CD4-positive, alpha-beta memory T cell (primary cell): Measurements from ENCODE around the gene ALG9. TPM values are rescaled to one million over a fixed set of nuclear protein-coding genes. Genes with fewer than 3 reads are reported as not detected.

ENCODE experiments used
- CTCF ChIA-PET: fragments of 350-600 bp; sonication (Branson Sonifier 250); formaldehyde crosslinking; loops from one replicate; lab custom pipeline; 2021; ENCODE audit warnings: inconsistent platforms; ENCODE audit not compliant: partially characterized antibody; lab: Charles Lee
- POLR2A ChIA-PET: fragments of 350-600 bp; sonication (Branson Sonifier 250); formaldehyde crosslinking; loops from one replicate; lab custom pipeline; 2021; ENCODE audit not compliant: partially characterized antibody; lab: Charles Lee
- DNase-seq, 5 donors: peaks; one replicate each; pipeline versions ENCODE4 v3.0.0 to v3.0.0-alpha.2; 2020 to 2022; ENCODE audit warnings: mixed read lengths in 1 of 5
- H3K27ac ChIP-seq: one replicate; pipeline ENCODE4 v1.7.0; 2013; ENCODE audit warnings: low read depth, low read length
- H3K27me3 ChIP-seq: 2 replicates; pipeline ENCODE4 v1.7.0; 2013; ENCODE audit warnings: mild to moderate bottlenecking, low read length, moderate library complexity; ENCODE audit not compliant: insufficient read depth
- H3K36me3 ChIP-seq: 2 replicates; pipeline ENCODE4 v1.7.0; 2013; ENCODE audit warnings: mild to moderate bottlenecking, low read length, moderate library complexity; ENCODE audit not compliant: insufficient read depth
- H3K4me1 ChIP-seq: 2 replicates; pipeline ENCODE4 v1.7.0; 2013; ENCODE audit warnings: mild to moderate bottlenecking, low read length, moderate library complexity; ENCODE audit not compliant: insufficient read depth
- H3K4me3 ChIP-seq, 2 donors: one replicate each; pipeline ENCODE4 v1.7.0; 2013; ENCODE audit warnings: low read length in 2 of 2, mild to moderate bottlenecking in 1 of 2
- H3K9me3 ChIP-seq, 2 donors: one replicate each; pipeline ENCODE4 v1.7.0; 2013; ENCODE audit warnings: low read length in 2 of 2, control low read depth in 1 of 2; ENCODE audit not compliant: control insufficient read depth in 1 of 2
- H3K27ac Mint-ChIP-seq, 7 donors: one replicate each; pipeline ENCODE4 v1.8.0; 2020 to 2021; ENCODE audit warnings: mixed read lengths in 7 of 7, mild to moderate bottlenecking in 6 of 7, inconsistent platforms in 3 of 7, moderate library complexity in 3 of 7
- H3K27me3 Mint-ChIP-seq, 2 donors: one replicate each; pipeline ENCODE4 v1.8.0; 2020 to 2021; ENCODE audit warnings: mixed read lengths in 2 of 2
- H3K36me3 Mint-ChIP-seq, 2 donors: one replicate each; pipeline ENCODE4 v1.8.0; 2020 to 2021; ENCODE audit warnings: mixed read lengths in 2 of 2, inconsistent platforms in 1 of 2, mild to moderate bottlenecking in 1 of 2
- H3K4me1 Mint-ChIP-seq, 4 donors: one replicate each; pipeline ENCODE4 v1.8.0; 2020 to 2021; ENCODE audit warnings: mixed read lengths in 4 of 4, mild to moderate bottlenecking in 1 of 4
- H3K4me3 Mint-ChIP-seq, 8 donors: one replicate each; pipeline ENCODE4 v1.8.0; 2020 to 2021; ENCODE audit warnings: mixed read lengths in 8 of 8, mild to moderate bottlenecking in 7 of 8, moderate library complexity in 6 of 8, inconsistent platforms in 3 of 8
- H3K9me3 Mint-ChIP-seq, 8 donors: one replicate each; pipeline ENCODE4 v1.8.0; 2020 to 2021; ENCODE audit warnings: mixed read lengths in 8 of 8, mild to moderate bottlenecking in 5 of 8, inconsistent platforms in 3 of 8, moderate library complexity in 1 of 8
- intact Hi-C: fragments of 100-400 bp; cut with micrococcal nuclease; formaldehyde crosslinking; loops from one replicate; pipeline ENCODE4 v1.15.1; 2023
- polyA plus RNA-seq, 2 donors: library from polyadenylated mRNA; unstranded; fragments of 300-500 nt; fragmentation: Illumina TruSeq; gene quantifications; one replicate each; pipeline ENCODE4 v1.2.3, GENCODE V29; 2021
- total RNA-seq, 2 experiments: library from RNA; stranded (reverse); gene quantifications; one replicate each; pipeline ENCODE4 v1.2.3, GENCODE V29; 2021

The ALG9 gene, protein sequence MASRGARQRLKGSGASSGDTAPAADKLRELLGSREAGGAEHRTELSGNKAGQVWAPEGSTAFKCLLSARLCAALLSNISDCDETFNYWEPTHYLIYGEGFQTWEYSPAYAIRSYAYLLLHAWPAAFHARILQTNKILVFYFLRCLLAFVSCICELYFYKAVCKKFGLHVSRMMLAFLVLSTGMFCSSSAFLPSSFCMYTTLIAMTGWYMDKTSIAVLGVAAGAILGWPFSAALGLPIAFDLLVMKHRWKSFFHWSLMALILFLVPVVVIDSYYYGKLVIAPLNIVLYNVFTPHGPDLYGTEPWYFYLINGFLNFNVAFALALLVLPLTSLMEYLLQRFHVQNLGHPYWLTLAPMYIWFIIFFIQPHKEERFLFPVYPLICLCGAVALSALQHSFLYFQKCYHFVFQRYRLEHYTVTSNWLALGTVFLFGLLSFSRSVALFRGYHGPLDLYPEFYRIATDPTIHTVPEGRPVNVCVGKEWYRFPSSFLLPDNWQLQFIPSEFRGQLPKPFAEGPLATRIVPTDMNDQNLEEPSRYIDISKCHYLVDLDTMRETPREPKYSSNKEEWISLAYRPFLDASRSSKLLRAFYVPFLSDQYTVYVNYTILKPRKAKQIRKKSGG
- total RNA-seq (10 to 100 TPM; 28.2 to 28.3 TPM), polyA plus RNA-seq (10 to 100 TPM in 1 of 2 donors, 1 to 10 TPM in 1; 8.6 to 14.2 TPM)

DNA sequence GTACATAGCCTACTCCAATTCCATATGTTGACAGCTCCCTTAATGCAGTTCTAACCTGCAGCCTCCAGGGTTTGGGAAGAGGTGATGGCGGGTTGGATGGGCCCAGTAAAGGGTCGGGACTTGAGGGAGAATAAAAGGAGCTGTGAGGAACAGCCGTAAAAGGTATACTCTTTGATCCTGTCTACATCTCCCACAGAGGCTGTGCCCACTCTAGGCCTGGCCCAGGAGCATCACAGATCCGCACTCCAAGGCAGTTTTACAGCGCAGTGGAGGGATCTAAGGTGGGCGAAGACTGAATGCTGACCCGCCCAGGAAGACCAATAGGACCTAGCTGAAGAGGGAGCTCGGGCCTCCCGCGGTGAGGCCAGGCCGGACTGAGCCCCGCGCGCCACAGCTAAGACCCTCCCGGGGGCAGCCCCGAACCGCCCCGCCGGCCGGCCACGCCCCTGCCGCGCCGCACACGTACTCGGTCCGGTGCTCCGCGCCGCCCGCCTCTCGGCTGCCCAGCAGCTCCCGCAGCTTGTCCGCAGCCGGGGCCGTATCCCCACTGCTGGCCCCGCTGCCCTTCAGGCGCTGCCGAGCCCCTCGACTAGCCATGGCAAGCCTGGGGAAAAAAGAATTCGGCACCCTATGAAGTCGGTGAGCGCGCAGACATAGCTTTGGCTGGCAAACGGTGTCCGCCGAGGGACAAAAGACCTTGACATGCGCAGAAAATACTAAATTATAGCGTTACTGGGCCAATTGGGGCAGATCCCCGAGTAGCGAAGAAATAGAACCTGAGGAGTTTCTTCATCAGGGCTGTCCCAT, at the start of gene ALG9:
Gene ALG9, minus strand, starts transcription at position 696 of the 807 bp plus-strand sequence. Its CDS starts 99 bp downstream, at position 597.
- Histone ChIP-seq H3K27ac (peak within 1 kb of the TSS; percentile 91), H3K36me3 (peaks cover 22% of the 10 kb centered on the region), H3K27me3 (no peaks in the 10 kb centered on the region), H3K9me3 (no peaks in the 10 kb centered on the region), H3K4me3 (peak within 1 kb of the TSS; percentile 79), H3K4me1 (peaks cover 22% of the 10 kb centered on the region)
- Mint-ChIP-seq H3K4me3 (peak within 1 kb of the TSS; percentile 91 to 96 (median 94)), H3K27me3 (no peaks in the 10 kb centered on the region), H3K27ac (peak within 1 kb of the TSS; percentile 94 to 98 (median 96)), H3K4me1 (peaks cover 10 to 37% (median 26%) of the 10 kb centered on the region in 4 donors), H3K9me3 (peaks cover 0 to 3% (median 0%) of the 10 kb centered on the region in 8 donors), H3K36me3 (peaks cover 29 to 40% of the 10 kb centered on the region in 2 donors)
- peak; percentile 88 to 92 (median 88) for DNase-seq
- POLR2A ChIA-PET, result interaction anchor here (0.6 to 3.1 kb wide), 15 partner anchors 9 to 355 kb away, joined by 3 to 28 read pairs (median 3); partner anchors contain the start of genes CFAP68, PPP2R1B, PTS and SDHD
- CTCF ChIA-PET, result interaction anchor here (0.7 to 2.3 kb wide), 12 partner anchors 9 to 267 kb away, joined by 3 to 16 read pairs (median 4); partner anchors contain the start of gene CFAP68
- intact Hi-C loops, result loop anchor here (1.0 to 10.0 kb wide), 6 partner anchors 8 to 1444 kb away; partner anchors contain the start of genes CFAP68, FDXACB1, PPP2R1B and SDHD

DNA sequence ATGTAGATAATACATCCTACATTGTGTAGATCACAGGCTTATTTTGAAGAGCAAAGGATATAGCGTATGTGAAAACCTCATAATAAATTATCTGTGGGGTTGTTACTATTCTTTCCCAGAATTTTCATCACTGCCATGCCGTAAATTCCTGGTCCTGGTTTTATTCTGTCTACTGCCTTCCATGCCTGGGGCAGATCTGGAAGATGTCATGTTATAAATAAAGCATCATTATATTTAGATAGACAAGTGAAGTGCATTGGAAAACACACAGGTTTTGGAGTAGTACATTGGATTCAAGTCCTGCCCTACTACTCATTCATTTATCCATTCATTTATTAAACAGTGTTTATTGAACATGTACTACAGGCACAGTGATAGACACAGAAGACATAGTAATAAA, 49.5 kb upstream of the ALG9 start:
- Histone ChIP-seq H3K4me3 (no peak overlapping the region), H3K27me3 (no peaks in the 10 kb centered on the region), H3K36me3 (no peaks in the 10 kb centered on the region), H3K27ac (no peak overlapping the region), H3K9me3 (no peaks in the 10 kb centered on the region), H3K4me1 (peaks cover under 1% of the 10 kb centered on the region)
- H3K9me3 Mint-ChIP-seq, result no peaks in the 10 kb centered on the region
- no peak overlapping the region for H3K4me3 Mint-ChIP-seq
- intact Hi-C loops, result no loop called here
- H3K36me3 Mint-ChIP-seq, result no peaks in the 10 kb centered on the region
- ChIA-PET POLR2A (no interaction called here), CTCF (no interaction called here)
- H3K4me1 Mint-ChIP-seq, result peaks cover 3% of the 10 kb centered on the region in 4 donors
- no peak overlapping the region for H3K27ac Mint-ChIP-seq
- peaks cover 14 to 20% of the 10 kb centered on the region in 2 donors for H3K27me3 Mint-ChIP-seq
- DNase-seq, result no peak

DNA sequence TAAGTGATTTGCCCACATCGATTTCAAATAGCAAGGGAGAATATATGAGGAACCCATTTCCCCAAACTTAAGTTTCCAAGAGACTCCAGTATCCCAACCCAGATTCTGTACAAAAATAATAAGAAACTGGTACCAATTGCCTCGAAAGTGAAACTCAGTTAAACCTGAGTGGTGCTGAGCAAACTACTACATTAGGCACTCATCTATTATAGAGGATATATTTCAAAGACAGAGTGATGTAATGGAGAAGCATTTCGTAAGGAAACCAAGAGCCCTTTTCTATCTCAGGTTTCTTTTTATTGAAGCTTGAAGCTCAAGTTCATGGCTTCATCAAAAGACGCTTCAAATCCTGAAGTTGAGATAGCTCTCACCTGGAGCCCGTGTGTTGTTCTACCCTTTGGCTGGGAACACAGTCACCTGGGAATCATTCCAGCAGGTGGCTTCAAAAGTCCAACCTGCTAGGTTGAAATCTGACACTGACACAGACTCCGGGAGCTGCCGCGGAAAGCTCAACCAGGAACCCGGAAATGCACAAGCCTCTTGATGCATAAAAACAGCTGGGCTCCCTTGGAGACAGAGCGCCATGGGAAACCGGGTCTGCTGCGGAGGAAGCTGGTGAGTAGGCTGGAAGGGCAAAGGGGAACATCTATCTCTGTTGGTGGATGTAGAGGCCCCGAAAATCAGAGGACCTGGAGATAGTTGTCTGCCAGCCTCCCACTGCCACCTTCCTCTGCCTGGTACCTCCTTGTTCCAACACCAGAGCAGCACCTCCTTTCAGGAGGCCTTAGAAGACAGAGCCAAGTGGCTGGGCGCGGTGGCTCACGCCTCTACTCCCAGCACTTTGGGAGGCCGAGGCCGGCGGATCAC, 47.2 kb upstream of the ALG9 start, which contains the start of gene C11orf52:
Gene C11orf52, plus strand, starts transcription at position 524 of the 867 bp plus-strand sequence. Its CDS starts 60 bp downstream, at position 584.
- Mint-ChIP-seq H3K4me1 (no peaks in the 10 kb centered on the region), H3K9me3 (no peaks in the 10 kb centered on the region), H3K27ac (peak within 1 kb of the TSS in 2 of 7 donors; percentile 2 to 17), H3K27me3 (peaks cover 26 to 35% of the 10 kb centered on the region in 2 donors), H3K36me3 (no peaks in the 10 kb centered on the region), H3K4me3 (peak within 1 kb of the TSS in 1 of 8 donors; percentile 26)
- Histone ChIP-seq H3K27me3 (peaks cover 5% of the 10 kb centered on the region), H3K36me3 (no peaks in the 10 kb centered on the region), H3K4me3 (no peak within 1 kb of the TSS), H3K9me3 (no peaks in the 10 kb centered on the region), H3K27ac (no peak within 1 kb of the TSS), H3K4me1 (no peaks in the 10 kb centered on the region)
- ChIA-PET CTCF (interaction anchor here (0.9 to 1.0 kb wide), 2 partner anchors 8 to 76 kb away, joined by 3 to 5 read pairs; no protein-coding TSS in a partner anchor), POLR2A (interaction anchor here (1.7 kb wide), 1 partner anchor 8 kb away, joined by 5 read pairs; no protein-coding TSS in a partner anchor)
- intact Hi-C loops, result no loop called here
- no peak for DNase-seq

DNA sequence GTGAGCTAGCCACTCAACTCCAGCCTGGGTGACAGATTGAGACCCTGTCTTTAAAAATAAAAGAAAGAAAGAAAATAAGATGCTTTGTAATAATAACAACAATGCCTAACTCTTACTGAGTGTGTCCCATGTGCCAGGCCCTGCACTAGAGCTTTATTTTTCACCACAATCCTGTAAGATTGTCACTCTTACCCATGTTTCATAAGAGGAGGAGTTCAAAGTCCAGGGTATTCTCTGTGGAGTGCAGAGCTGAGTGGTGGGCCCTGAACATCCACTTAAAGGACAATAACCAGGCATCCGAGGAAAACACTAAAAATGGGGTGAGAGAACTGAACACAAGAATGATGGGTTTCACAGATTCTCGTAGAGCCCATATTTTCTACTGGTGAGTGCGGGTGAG, 46.4 kb upstream of the ALG9 start:
- Mint-ChIP-seq H3K36me3 (no peaks in the 10 kb centered on the region), H3K27ac (no peak overlapping the region), H3K4me1 (no peaks in the 10 kb centered on the region), H3K4me3 (no peak overlapping the region), H3K27me3 (peaks cover 27 to 38% of the 10 kb centered on the region in 2 donors), H3K9me3 (no peaks in the 10 kb centered on the region)
- no peak overlapping the region for H3K27ac ChIP-seq
- no peaks in the 10 kb centered on the region for H3K9me3 ChIP-seq
- H3K27me3 ChIP-seq, result peaks cover 5% of the 10 kb centered on the region
- no peak for DNase-seq
- H3K36me3 ChIP-seq, result no peaks in the 10 kb centered on the region
- ChIA-PET CTCF (interaction anchor here (1.0 kb wide), 1 partner anchor 9 kb away, joined by 5 read pairs; no protein-coding TSS in a partner anchor), POLR2A (interaction anchor here (1.7 kb wide), 1 partner anchor 9 kb away, joined by 5 read pairs; no protein-coding TSS in a partner anchor)
- H3K4me3 ChIP-seq, result no peak overlapping the region
- no peaks in the 10 kb centered on the region for H3K4me1 ChIP-seq
- intact Hi-C loops, result no loop called here

DNA sequence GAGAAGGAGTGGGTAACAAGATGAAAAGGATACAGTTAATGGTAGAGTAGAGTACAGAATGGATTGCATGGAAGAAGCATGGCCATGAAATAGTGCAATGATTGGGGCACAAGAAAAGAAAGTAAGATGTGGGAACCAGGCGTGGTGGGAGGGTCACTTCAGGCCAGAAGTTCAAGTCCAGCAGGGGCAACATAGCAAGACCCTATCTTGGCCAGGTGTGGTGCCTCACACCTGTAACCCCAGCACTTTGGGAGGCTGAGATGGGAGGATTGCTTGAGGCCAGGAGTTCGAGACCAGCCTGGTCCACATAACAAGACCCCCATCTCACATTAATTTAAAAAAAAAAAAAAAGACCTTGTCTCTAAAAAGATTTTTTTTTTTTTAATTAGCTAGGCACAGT, 45.9 kb upstream of the ALG9 start:
- H3K27me3 Mint-ChIP-seq, result peaks cover 28 to 39% of the 10 kb centered on the region in 2 donors
- H3K9me3 ChIP-seq, result no peaks in the 10 kb centered on the region
- no peak overlapping the region for H3K4me3 Mint-ChIP-seq
- no peaks in the 10 kb centered on the region for H3K36me3 Mint-ChIP-seq
- peak overlapping the region in 1 of 7 donors; percentile 3 for H3K27ac Mint-ChIP-seq
- H3K4me3 ChIP-seq, result no peak overlapping the region
- no peak for DNase-seq
- no peaks in the 10 kb centered on the region for H3K36me3 ChIP-seq
- POLR2A ChIA-PET, result interaction anchor here (1.7 kb wide), 1 partner anchor 9 kb away, joined by 5 read pairs; no protein-coding TSS in a partner anchor
- no peaks in the 10 kb centered on the region for H3K4me1 Mint-ChIP-seq
- CTCF ChIA-PET, result interaction anchor here (1.0 kb wide), 1 partner anchor 9 kb away, joined by 5 read pairs; no protein-coding TSS in a partner anchor
- H3K9me3 Mint-ChIP-seq, result no peaks in the 10 kb centered on the region
- H3K4me1 ChIP-seq, result no peaks in the 10 kb centered on the region
- intact Hi-C loops, result no loop called here
- peaks cover 5% of the 10 kb centered on the region for H3K27me3 ChIP-seq
- H3K27ac ChIP-seq, result no peak overlapping the region

DNA sequence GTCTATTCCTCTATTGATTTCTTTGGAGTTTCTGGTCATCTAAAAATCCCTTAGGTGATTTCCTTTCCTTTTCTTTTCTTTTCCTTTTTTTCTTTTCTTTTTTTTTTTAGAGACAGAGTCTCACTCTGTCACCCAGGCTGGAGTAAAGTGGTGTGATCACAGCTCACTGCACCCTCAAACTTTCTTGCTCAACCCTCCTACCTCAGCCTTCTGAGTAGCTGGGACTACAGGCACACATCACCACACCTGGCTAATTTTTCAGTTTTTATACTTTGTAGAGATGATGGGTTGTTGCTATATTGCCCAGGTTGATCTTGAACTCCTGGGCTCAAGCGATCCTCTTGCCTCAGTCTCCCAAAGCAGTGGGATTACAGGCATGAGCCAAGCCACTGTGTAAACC, 45.4 kb upstream of the ALG9 start:
- H3K27ac Mint-ChIP-seq, result no peak overlapping the region
- POLR2A ChIA-PET, result no interaction called here
- H3K4me1 Mint-ChIP-seq, result peaks cover 0 to 4% (median 0%) of the 10 kb centered on the region in 4 donors

More for the DNA sequence above, 45.4 kb upstream of the ALG9 start:
- Mint-ChIP-seq H3K4me3 (no peak overlapping the region), H3K36me3 (no peaks in the 10 kb centered on the region), H3K9me3 (no peaks in the 10 kb centered on the region), H3K27me3 (peaks cover 32 to 43% of the 10 kb centered on the region in 2 donors)
- intact Hi-C loops, result no loop called here
- H3K27me3 ChIP-seq, result peaks cover 5% of the 10 kb centered on the region
- CTCF ChIA-PET, result no interaction called here
- DNase-seq, result no peak
- H3K27ac ChIP-seq, result no peak overlapping the region
- H3K36me3 ChIP-seq, result no peaks in the 10 kb centered on the region
- H3K4me3 ChIP-seq, result no peak overlapping the region
- no peaks in the 10 kb centered on the region for H3K4me1 ChIP-seq
- no peaks in the 10 kb centered on the region for H3K9me3 ChIP-seq
